Neural cell (in vitro differentiated cells): ENCODE data around the gene UCP2. TPM values are rescaled to one million over a fixed set of nuclear protein-coding genes. Genes with fewer than 3 reads are reported as not detected.

Source experiments
- H2AFZ ChIP-seq: fragments of 200-600, 300-800 bp; sonication (generic), shearing (Covaris generic); 2 replicates; pipeline ENCODE4 v1.6.0; 2014; ENCODE audit warnings: low read depth, mild to moderate bottlenecking, antibody characterized with exemption, low read length, moderate library complexity
- H3F3A ChIP-seq: fragments of 200-600 bp; shearing (Covaris generic); 2 replicates; pipeline ENCODE4 v1.6.1; 2016; ENCODE audit warnings: mild to moderate bottlenecking, moderate library complexity, mixed read lengths, antibody characterized with exemption, low read length; ENCODE audit not compliant: insufficient read depth, poor library complexity, severe bottlenecking
- H3K27ac ChIP-seq: fragments of 200-600, 300-800 bp; sonication (generic), shearing (Covaris generic); 2 replicates; pipeline ENCODE4 v1.5.1; 2014; ENCODE audit warnings: mild to moderate bottlenecking, low read length, moderate library complexity
- H3K27me3 ChIP-seq: fragments of 300-800, 200-600 bp; sonication (generic), shearing (Covaris generic); 2 replicates; pipeline ENCODE4 v1.6.0; 2014; ENCODE audit warnings: mild to moderate bottlenecking, low read depth, low read length, moderate library complexity; ENCODE audit not compliant: insufficient read depth
- H3K36me3 ChIP-seq: fragments of 300-800, 200-600 bp; sonication (generic), shearing (Covaris generic); 2 replicates; pipeline ENCODE4 v1.5.1; 2014; ENCODE audit warnings: mild to moderate bottlenecking, antibody characterized with exemption, low read length, moderate library complexity; ENCODE audit not compliant: insufficient read depth
- H3K4me2 ChIP-seq: fragments of 300-800, 200-600 bp; sonication (generic), shearing (Covaris generic); 2 replicates; pipeline ENCODE4 v1.6.0; 2014; ENCODE audit warnings: mild to moderate bottlenecking, low read length
- H3K4me3 ChIP-seq: fragments of 300-800, 200-600 bp; sonication (generic), shearing (Covaris generic); 2 replicates; pipeline ENCODE4 v1.5.1; 2014; ENCODE audit warnings: mild to moderate bottlenecking, low read length, moderate library complexity
- H3K79me2 ChIP-seq: fragments of 200-600 bp; shearing (Covaris generic); replicated peaks from 2 replicates; pipeline ENCODE4 v1.6.0; 2014; ENCODE audit warnings: mild to moderate bottlenecking, low read length, moderate library complexity; ENCODE audit not compliant: insufficient read depth
- H3K9ac ChIP-seq: fragments of 300-800, 200-600 bp; sonication (generic), shearing (Covaris generic); 2 replicates; pipeline ENCODE4 v1.6.1; 2016; ENCODE audit warnings: mild to moderate bottlenecking, low read length, mixed read lengths
- H3K9me2 ChIP-seq: fragments of 200-600 bp; shearing (Covaris generic); 2 replicates; pipeline ENCODE4 v1.6.1; 2016; ENCODE audit warnings: mild to moderate bottlenecking, low read length, mixed read lengths; ENCODE audit not compliant: insufficient read depth
- H3K9me3 ChIP-seq: fragments of 200-600, 300-800 bp; sonication (generic), shearing (Covaris generic); 2 replicates; pipeline ENCODE4 v1.6.1; 2016; ENCODE audit warnings: mild to moderate bottlenecking, mixed run types, low read length, moderate library complexity, mixed read lengths
- H4K20me1 ChIP-seq: fragments of 200-600 bp; shearing (Covaris generic); 2 replicates; pipeline ENCODE4 v1.6.1; 2016; ENCODE audit warnings: mild to moderate bottlenecking, mixed run types; ENCODE audit not compliant: insufficient read depth
- CTCF ChIP-seq: fragments of 450-650 bp; IDR thresholded peaks from 2 replicates; pipeline ENCODE4 v1.5.1; 2014; ENCODE audit warnings: antibody characterized with exemption, mild to moderate bottlenecking, moderate library complexity; ENCODE audit not compliant: poor library complexity, severe bottlenecking
- EP300 ChIP-seq: fragments of 450-650 bp; conservative IDR thresholded peaks from 2 replicates; pipeline ENCODE4 v1.6.1; 2014; ENCODE audit warnings: antibody characterized with exemption, mild to moderate bottlenecking, moderate library complexity; ENCODE audit not compliant: poor library complexity, severe bottlenecking
- EZH2 ChIP-seq: fragments of 200-600, 300-800 bp; shearing (Covaris generic), sonication (generic); IDR thresholded peaks from 2 replicates; pipeline ENCODE4 v1.6.1; 2014; ENCODE audit warnings: antibody characterized with exemption, low read length, borderline replicate concordance, mild to moderate bottlenecking; ENCODE audit not compliant: insufficient read depth, poor library complexity, severe bottlenecking
- MXI1 ChIP-seq: fragments of 450-650 bp; conservative IDR thresholded peaks from 2 replicates; pipeline ENCODE4 v1.6.1; 2014; ENCODE audit warnings: antibody characterized with exemption, mild to moderate bottlenecking; ENCODE audit not compliant: poor library complexity, severe bottlenecking
- POLR2AphosphoS5 ChIP-seq: IDR thresholded peaks from 2 replicates; pipeline ENCODE4 v1.6.1; 2012
- RAD21 ChIP-seq: fragments of 450-650 bp; conservative IDR thresholded peaks from 2 replicates; pipeline ENCODE4 v1.6.1; 2014; ENCODE audit warnings: antibody characterized with exemption, mild to moderate bottlenecking, moderate library complexity
- REST ChIP-seq: IDR thresholded peaks from 2 replicates; pipeline ENCODE4 v1.6.1; 2012; ENCODE audit warnings: borderline replicate concordance
- SMC3 ChIP-seq: fragments of 450-650 bp; conservative IDR thresholded peaks from 2 replicates; pipeline ENCODE4 v1.6.1; 2014; ENCODE audit warnings: antibody characterized with exemption, mild to moderate bottlenecking, moderate library complexity; ENCODE audit not compliant: poor library complexity
- TAF1 ChIP-seq: IDR thresholded peaks from 2 replicates; pipeline ENCODE4 v1.6.1; 2012; ENCODE audit warnings: low read depth
- polyA plus RNA-seq: library from polyadenylated mRNA; depleted of rRNA; stranded (reverse); fragments of >200 nt; gene quantifications from 2 replicates; pipeline ENCODE4 v1.2.3, GENCODE V29; 2014

Gene UCP2
- polyA plus RNA-seq, 1 donor from 2014 or later = not detected

GRCh38 chr11:73931039-73931645, 51.5 kb downstream of the UCP2 start:
- Histone ChIP-seq H3K9me2 (no peaks in the 10 kb centered on the region), H3K9me3 (no peaks in the 10 kb centered on the region), H3K27me3 (no peaks in the 10 kb centered on the region), H3K27ac (no peak overlapping the region), H3K4me2 (no peak overlapping the region), H2AFZ (no peak overlapping the region), H3F3A (no peaks in the 10 kb centered on the region), H3K79me2 (no peaks in the 10 kb centered on the region), H3K9ac (no peak overlapping the region), H3K36me3 (peaks cover 21% of the 10 kb centered on the region), H3K4me3 (no peak overlapping the region), H4K20me1 (no peaks in the 10 kb centered on the region)
- TF ChIP-seq RAD21 = peak; percentile 75
- no peak for TF ChIP-seq MXI1
- TF ChIP-seq TAF1 = no peak
- no peak for TF ChIP-seq REST
- TF ChIP-seq POLR2AphosphoS5 = no peak
- TF ChIP-seq EP300 = no peak
- peak; percentile 76 for TF ChIP-seq SMC3
- TF ChIP-seq EZH2 = no peak
- TF ChIP-seq CTCF = peak; percentile 77

- no peak overlapping the region for H3K4me3 ChIP-seq
- H3K9me2 ChIP-seq = no peaks in the 10 kb centered on the region
- H3K4me2 ChIP-seq = no peak overlapping the region
- TF ChIP-seq EZH2 = no peak
- no peak for TF ChIP-seq SMC3
- no peak for TF ChIP-seq REST
- TF ChIP-seq POLR2AphosphoS5 = no peak
- TF ChIP-seq EP300 = no peak
- TF ChIP-seq TAF1 = no peak
- no peak for TF ChIP-seq CTCF
- TF ChIP-seq MXI1 = no peak
- no peak for TF ChIP-seq RAD21
- no peak overlapping the region for H3K27ac ChIP-seq
- no peaks in the 10 kb centered on the region for H3F3A ChIP-seq
- H2AFZ ChIP-seq = no peak overlapping the region
- H4K20me1 ChIP-seq = no peaks in the 10 kb centered on the region
- no peaks in the 10 kb centered on the region for H3K27me3 ChIP-seq
- H3K36me3 ChIP-seq = peaks cover 21% of the 10 kb centered on the region
- no peaks in the 10 kb centered on the region for H3K79me2 ChIP-seq
- no peaks in the 10 kb centered on the region for H3K9me3 ChIP-seq
- no peak overlapping the region for H3K9ac ChIP-seq
Observed at GRCh38 chr11:73929388-73929787, 53.3 kb downstream of the UCP2 start.
